K562 (cell line): ENCODE measurements around the gene ARF5. TPM values are rescaled to one million over a fixed set of nuclear protein-coding genes. Genes with fewer than 3 reads are reported as not detected.

Experiments used
- ARID1B ChIP-seq: fragments of 450-650 bp; IDR thresholded peaks from 2 replicates; pipeline ENCODE4 v1.6.1; 2016; ENCODE audit warnings: antibody characterized with exemption, mild to moderate bottlenecking, inconsistent platforms
- BDP1 ChIP-seq: IDR thresholded peaks from 3 replicates; pipeline ENCODE4 v1.6.1; 2011; ENCODE audit not compliant: insufficient read length, insufficient read depth
- BRD4 ChIP-seq: fragments of 200-600 bp; sonication (generic); IDR thresholded peaks from 2 replicates; pipeline ENCODE4 v1.6.1; 2017; ENCODE audit warnings: inconsistent platforms
- CTBP1 ChIP-seq: fragments of 450-650 bp; IDR thresholded peaks from 2 replicates; pipeline ENCODE4 v1.6.1; 2016; ENCODE audit warnings: borderline replicate concordance
- ETV6 ChIP-seq, 3 experiments: fragments of 150-350 bp in 1 of 3; sonication (generic) in 1 of 3; formaldehyde crosslinking in 1 of 3; IDR thresholded peaks; 2 replicates each; pipeline versions ENCODE4 v1.6.1 to v1.8.0; 2014 to 2022; ENCODE audit warnings: borderline replicate concordance in 2 of 3, low read depth in 2 of 3, antibody characterized with exemption in 1 of 3, low read length in 1 of 3, mild to moderate bottlenecking in 1 of 3, missing genetic modification reagents in 1 of 3
- GTF2A2 ChIP-seq: IDR thresholded peaks from 2 replicates; pipeline ENCODE4 v1.6.1; 2016; ENCODE audit warnings: mild to moderate bottlenecking, missing genetic modification characterization, missing compliant biosample characterization
- HCFC1 ChIP-seq: IDR thresholded peaks from 2 replicates; pipeline ENCODE4 v1.6.1; 2012; ENCODE audit warnings: low read depth, low read length, improper control_type of control experiment
- HDAC3 ChIP-seq: fragments of 450-650 bp; IDR thresholded peaks from 2 replicates; pipeline ENCODE4 v1.6.1; 2018; ENCODE audit warnings: borderline replicate concordance, mild to moderate bottlenecking, moderate library complexity; ENCODE audit not compliant: partially characterized antibody
- HMG20A ChIP-seq: fragments of 450-650 bp; formaldehyde crosslinking; conservative IDR thresholded peaks from 2 replicates; pipeline ENCODE4 v1.4.0; 2020; ENCODE audit warnings: mild to moderate bottlenecking, mixed read lengths
- KLF6 ChIP-seq: fragments of 250-450 bp; sonication (Bioruptor Pico); IDR thresholded peaks from 2 replicates; pipeline ENCODE4 v1.4.0; 2020; ENCODE audit warnings: mild to moderate bottlenecking, moderate library complexity, borderline replicate concordance
- MAX ChIP-seq: sonication (generic); formaldehyde crosslinking; IDR thresholded peaks from 2 replicates; pipeline ENCODE4 v1.9.0; 2022; ENCODE audit warnings: mild to moderate bottlenecking, missing genetic modification reagents
- MCM7 ChIP-seq, 2 experiments: fragments of 450-650 bp; IDR thresholded peaks; 2 replicates each; pipeline ENCODE4 v1.6.1; 2016 to 2018
- NKRF ChIP-seq: fragments of 450-650 bp; IDR thresholded peaks from 2 replicates; pipeline ENCODE4 v1.6.1; 2016; ENCODE audit warnings: borderline replicate concordance
- NR4A1 ChIP-seq, 2 experiments: fragments of 250-450 bp in 1 of 2; fragments of 450-650 bp in 1 of 2; sonication (Bioruptor Pico) in 1 of 2; IDR thresholded peaks; 2 replicates each; pipeline versions ENCODE4 v1.4.0 to v1.6.1; 2016 to 2020; ENCODE audit warnings: mild to moderate bottlenecking in 2 of 2, missing compliant biosample characterization in 1 of 2, missing genetic modification characterization in 1 of 2, moderate library complexity in 1 of 2
- POLR2G ChIP-seq: fragments of 200-400 bp; formaldehyde crosslinking; IDR thresholded peaks from 2 replicates; pipeline ENCODE4 v1.6.1; 2017; ENCODE audit warnings: low read depth, mild to moderate bottlenecking, antibody characterized with exemption, low read length, moderate library complexity
- RBM15 ChIP-seq: fragments of 200-400 bp; formaldehyde crosslinking; IDR thresholded peaks from 2 replicates; pipeline ENCODE4 v1.6.1; 2018; ENCODE audit warnings: mild to moderate bottlenecking, low read length, moderate library complexity; ENCODE audit not compliant: insufficient read depth
- TEAD2 ChIP-seq: fragments of 450-650 bp; IDR thresholded peaks from 2 replicates; pipeline ENCODE4 v1.6.1; 2016; ENCODE audit warnings: missing genetic modification characterization, control low read depth, missing compliant biosample characterization
- VEZF1 ChIP-seq: fragments of 200-800 bp; sonication (Bioruptor generic); IDR thresholded peaks from 2 replicates; pipeline ENCODE4 v1.6.1; 2017; ENCODE audit warnings: missing genetic modification characterization, missing compliant biosample characterization
- ZKSCAN1 ChIP-seq: fragments of 150-350 bp; IDR thresholded peaks from 2 replicates; pipeline ENCODE4 v1.6.1; 2016; ENCODE audit warnings: low read depth, low read length
- ZNF347 ChIP-seq: fragments of 450-650 bp; formaldehyde crosslinking; IDR thresholded peaks from 2 replicates; pipeline ENCODE4 v1.4.0; 2020; ENCODE audit warnings: low read depth, mild to moderate bottlenecking, moderate library complexity
- polyA plus RNA-seq, 8 experiments: library from polyadenylated mRNA; depleted of rRNA in 4 of 8; stranded (reverse) in 5 of 8; unstranded in 3 of 8; fragments of >200 nt; fragmentation: Nextera tagmentation in 2 of 8; fragmentation: Illumina TruSeq in 1 of 8; extraction: Ambion mirVana in 2 of 8; extraction: Trizol in 1 of 8; gene quantifications; 2 replicates each; pipeline versions ENCODE4 v1.2.1 to v1.2.3, GENCODE V29; 2011 to 2014; ENCODE audit warnings: inconsistent platforms in 1 of 8, missing spikeins in 1 of 8
- total RNA-seq, 7 experiments: library from RNA; depleted of rRNA in 6 of 7; stranded (reverse); fragments of >200 nt in 6 of 7; fragmentation: Illumina TruSeq in 2 of 7; extraction: Trizol in 2 of 7; gene quantifications; 2 replicates each; pipeline versions ENCODE4 v1.2.1 to v1.2.3, GENCODE V29; 2011 to 2021; ENCODE audit warnings: low replicate concordance in 1 of 7
- TF ChIP-seq, protein P1 (sequence below): fragments of 250-450 bp; sonication (Bioruptor Pico); IDR thresholded peaks from 2 replicates; pipeline ENCODE4 v1.5.0; 2021; ENCODE audit warnings: mild to moderate bottlenecking, borderline replicate concordance

ARF5 gene
- total and polyA plus RNA-seq, 9 of the 15 experiments (the other 6 are each of a cell fraction or from before 2014, with no cell fraction given): 8.1 to 290 (median 125) TPM

DNA sequence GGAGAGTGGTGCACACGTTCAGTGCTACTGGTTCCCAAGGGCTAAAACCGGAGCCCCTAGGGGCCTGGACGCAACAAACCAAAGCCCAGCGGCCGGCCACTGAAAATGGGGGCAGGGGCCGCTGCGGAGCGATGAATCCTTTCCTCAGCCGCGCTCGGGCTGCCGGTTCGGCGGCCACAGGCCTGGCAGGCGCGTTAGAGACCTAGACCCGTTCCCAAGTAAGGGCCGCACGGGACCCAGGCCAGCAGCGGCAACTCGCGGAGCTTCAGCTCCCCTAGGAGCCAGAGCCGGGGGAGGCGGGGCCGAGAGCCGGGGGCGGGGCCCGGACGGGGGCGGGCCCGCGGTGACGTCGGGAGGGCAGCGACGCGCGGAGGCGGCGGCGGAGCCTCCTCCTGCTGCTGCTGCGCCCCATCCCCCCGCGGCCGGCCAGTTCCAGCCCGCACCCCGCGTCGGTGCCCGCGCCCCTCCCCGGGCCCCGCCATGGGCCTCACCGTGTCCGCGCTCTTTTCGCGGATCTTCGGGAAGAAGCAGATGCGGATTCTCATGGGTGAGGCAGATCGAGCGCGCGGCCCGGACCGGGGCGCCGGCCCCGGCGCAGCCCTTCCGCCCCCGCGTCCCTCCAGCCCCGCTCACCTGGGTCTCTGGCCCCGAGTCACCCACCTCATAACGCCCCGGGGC lies at the start of gene ARF5 (continued):
- no peak for TF ChIP-seq NR4A1 (CRISPR knock-in tag; IDR thresholded peaks at IDR 0.05)
- TF ChIP-seq NR4A1 (tag; IDR thresholded peaks at IDR 0.05): no peak
- TF ChIP-seq MAX (CRISPR knock-in tag): no peak
- peak; percentile 64 for TF ChIP-seq HCFC1
- TF ChIP-seq HMG20A: no peak
- no peak for TF ChIP-seq RBM15
- peak; percentile 83 for TF ChIP-seq VEZF1
- TF ChIP-seq KLF6 (CRISPR knock-in tag): no peak
- TF ChIP-seq HDAC3: no peak
- TF ChIP-seq GTF2A2 (tag): peak; percentile 17; the same call in 1 of the 2 replicates
- TF ChIP-seq ZKSCAN1: no peak
- no peak; the same call in 1 of the 2 replicates for TF ChIP-seq NKRF
- peak; percentile 35; the same call in 1 of the 2 replicates for TF ChIP-seq ARID1B
- no peak for TF ChIP-seq BRD4
- TF ChIP-seq TEAD2 (tag): no peak
- no peak for TF ChIP-seq MCM7 (IDR thresholded peaks at IDR 0.05)
- no peak; the same call in 1 of the 2 replicates for TF ChIP-seq CTBP1
- peak; percentile 87 for TF ChIP-seq POLR2G
- TF ChIP-seq ETV6 (IDR thresholded peaks at IDR 0.05; ENCODE audit: borderline replicate concordance in 1 of 2, low read depth in 2 of 2, low read length in 1 of 2): no peak
- TF ChIP-seq ETV6 (CRISPR knock-in tag; IDR thresholded peaks at IDR 0.05; ENCODE audit: borderline replicate concordance): no peak
- TF ChIP-seq, protein P1, sequence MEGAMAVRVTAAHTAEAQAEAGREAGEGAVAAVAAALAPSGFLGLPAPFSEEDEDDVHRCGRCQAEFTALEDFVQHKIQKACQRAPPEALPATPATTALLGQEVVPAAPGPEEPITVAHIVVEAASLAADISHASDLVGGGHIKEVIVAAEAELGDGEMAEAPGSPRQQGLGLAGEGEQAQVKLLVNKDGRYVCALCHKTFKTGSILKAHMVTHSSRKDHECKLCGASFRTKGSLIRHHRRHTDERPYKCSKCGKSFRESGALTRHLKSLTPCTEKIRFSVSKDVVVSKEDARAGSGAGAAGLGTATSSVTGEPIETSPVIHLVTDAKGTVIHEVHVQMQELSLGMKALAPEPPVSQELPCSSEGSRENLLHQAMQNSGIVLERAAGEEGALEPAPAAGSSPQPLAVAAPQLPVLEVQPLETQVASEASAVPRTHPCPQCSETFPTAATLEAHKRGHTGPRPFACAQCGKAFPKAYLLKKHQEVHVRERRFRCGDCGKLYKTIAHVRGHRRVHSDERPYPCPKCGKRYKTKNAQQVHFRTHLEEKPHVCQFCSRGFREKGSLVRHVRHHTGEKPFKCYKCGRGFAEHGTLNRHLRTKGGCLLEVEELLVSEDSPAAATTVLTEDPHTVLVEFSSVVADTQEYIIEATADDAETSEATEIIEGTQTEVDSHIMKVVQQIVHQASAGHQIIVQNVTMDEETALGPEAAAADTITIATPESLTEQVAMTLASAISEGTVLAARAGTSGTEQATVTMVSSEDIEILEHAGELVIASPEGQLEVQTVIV (CRISPR knock-in tag): 0 out of 2 replicates have a peak, but pooled peaks have one; percentile 32
- no peak for TF ChIP-seq BDP1
- TF ChIP-seq ZNF347 (CRISPR knock-in tag): no peak
